B cell (primary cell): ENCODE measurements around the gene PRRT4. TPM values are rescaled to one million over a fixed set of nuclear protein-coding genes. Genes with fewer than 3 reads are reported as not detected.

Experiments
- ATAC-seq: fragments of 200-7000 bp; cut with Tn5 transposase; one replicate; pipeline ENCODE4 v1.10.0; 2021; ENCODE audit warnings: low read depth, mild to moderate bottlenecking, moderate number of reproducible peaks, moderate library complexity
- CTCF ChIA-PET: fragments of 350-600 bp; sonication (Branson Sonifier 250); formaldehyde crosslinking; loops from one replicate; lab custom pipeline; 2021; ENCODE audit warnings: antibody characterized with exemption, inconsistent platforms; lab: Charles Lee
- POLR2A ChIA-PET: fragments of 350-600 bp; sonication (Branson Sonifier 250); formaldehyde crosslinking; loops from one replicate; lab custom pipeline; 2021; ENCODE audit warnings: antibody characterized with exemption; lab: Charles Lee
- DNase-seq: peaks from one replicate; pipeline ENCODE4 v3.0.0; 2013
- H2AFZ ChIP-seq: 2 replicates; pipeline ENCODE4 v1.6.1; 2012; ENCODE audit warnings: mild to moderate bottlenecking, low read depth, low read length; ENCODE audit not compliant: insufficient read depth, poor library complexity, severe bottlenecking
- H3K27ac ChIP-seq, 2 donors: 1 replicate in 1 of 2; 2 replicates in 1 of 2; pipeline ENCODE4 v1.5.1; 2012 to 2013; ENCODE audit warnings: low read length in 2 of 2, mild to moderate bottlenecking in 2 of 2, moderate library complexity in 1 of 2
- H3K27me3 ChIP-seq, 4 experiments: fragments of 200-600 bp in 1 of 4; sonication (generic) in 1 of 4; replicated peaks in 1 of 4; 1 replicate in 2 of 4; 2 replicates in 2 of 4; pipeline versions ENCODE4 v1.6.1 to v1.7.0; 2013 to 2016; ENCODE audit warnings: low read length in 3 of 4, mild to moderate bottlenecking in 2 of 4, mixed read lengths in 1 of 4, moderate library complexity in 1 of 4; ENCODE audit not compliant: insufficient read depth in 4 of 4, control insufficient read depth in 3 of 4; ENCODE audit errors: control extremely low read depth in 1 of 4
- H3K36me3 ChIP-seq, 2 experiments: replicated peaks in 1 of 2; 1 replicate in 1 of 2; 2 replicates in 1 of 2; pipeline versions ENCODE4 v1.6.1 to v1.7.1; 2013; ENCODE audit warnings: low read length in 1 of 2; ENCODE audit not compliant: insufficient read depth in 2 of 2, control insufficient read depth in 1 of 2; ENCODE audit errors: control extremely low read depth in 1 of 2, extremely low read depth in 1 of 2
- H3K4me1 ChIP-seq, 2 donors: fragments of 200-600 bp in 1 of 2; sonication (generic) in 1 of 2; 1 replicate in 1 of 2; 2 replicates in 1 of 2; pipeline versions ENCODE4 v1.5.1 to v1.6.1; 2013 to 2017; ENCODE audit warnings: low read length in 2 of 2; ENCODE audit not compliant: control insufficient read depth in 2 of 2, insufficient read depth in 2 of 2
- H3K4me2 ChIP-seq: replicated peaks from 2 replicates; pipeline ENCODE3; 2012; ENCODE audit warnings: mild to moderate bottlenecking, low read depth, low read length; ENCODE audit not compliant: poor library complexity, severe bottlenecking
- H3K4me3 ChIP-seq, 5 experiments: fragments of 200-600 bp in 1 of 5; sonication (generic) in 1 of 5; 1 replicate in 3 of 5; 2 replicates in 2 of 5; pipeline versions ENCODE4 v1.5.1 to v1.7.0; 2011 to 2016; ENCODE audit warnings: low read length in 4 of 5, mild to moderate bottlenecking in 4 of 5, low read depth in 2 of 5, control low read depth in 1 of 5, moderate library complexity in 1 of 5; ENCODE audit not compliant: insufficient read depth in 1 of 5; ENCODE audit errors: control extremely low read depth in 1 of 5, extremely low read depth in 1 of 5
- H3K79me2 ChIP-seq: fragments of 200-600 bp; sonication (generic); one replicate; pipeline ENCODE4 v1.6.0; 2016; ENCODE audit warnings: low read length; ENCODE audit not compliant: control insufficient read depth, insufficient read depth
- H3K9ac ChIP-seq: fragments of 200-600 bp; sonication (generic); 2 replicates; pipeline ENCODE4 v1.6.1; 2017; ENCODE audit warnings: mild to moderate bottlenecking, low read length, moderate library complexity
- H3K9me3 ChIP-seq, 3 donors: one replicate each; pipeline versions ENCODE4 v1.6.1 to v1.7.1; 2013; ENCODE audit warnings: low read length in 2 of 3; ENCODE audit not compliant: control insufficient read depth in 2 of 3, insufficient read depth in 1 of 3; ENCODE audit errors: control extremely low read depth in 1 of 3
- H4K20me1 ChIP-seq: 2 replicates; pipeline ENCODE4 v1.6.0; 2012; ENCODE audit warnings: mild to moderate bottlenecking, low read length; ENCODE audit not compliant: insufficient read depth, control insufficient read depth, poor library complexity, severe bottlenecking
- H3K27ac Mint-ChIP-seq: one replicate; pipeline ENCODE4 v1.8.0; 2021; ENCODE audit warnings: mixed read lengths
- H3K27me3 Mint-ChIP-seq: one replicate; pipeline ENCODE4 v1.8.0; 2021; ENCODE audit warnings: mixed read lengths
- H3K4me1 Mint-ChIP-seq: one replicate; pipeline ENCODE4 v1.8.0; 2021; ENCODE audit warnings: mixed read lengths
- H3K4me3 Mint-ChIP-seq: one replicate; pipeline ENCODE4 v1.8.0; 2021; ENCODE audit warnings: mixed read lengths
- H3K9me3 Mint-ChIP-seq: one replicate; pipeline ENCODE4 v1.8.0; 2022; ENCODE audit warnings: mixed read lengths; ENCODE audit not compliant: insufficient read depth
- EZH2 ChIP-seq: IDR thresholded peaks from 2 replicates; pipeline ENCODE4 v1.6.1; 2012; ENCODE audit warnings: borderline replicate concordance, low read depth, mild to moderate bottlenecking, moderate library complexity, low read length; ENCODE audit not compliant: insufficient read depth, poor library complexity, severe bottlenecking
- WGBS: methylation state at CpG from one replicate; pipeline ENCODE4 v1.1.5; 2013; ENCODE audit warnings: missing lambda C conversion rate; ENCODE audit not compliant: insufficient coverage; 5-methylcytosine and 5-hydroxymethylcytosine counted together
- intact Hi-C: fragments of 100-400 bp; cut with micrococcal nuclease; formaldehyde crosslinking; loops from one replicate; pipeline ENCODE4 v1.10.0; 2022
- polyA plus RNA-seq: library from polyadenylated mRNA; depleted of rRNA; stranded (reverse); fragments of >200 nt; gene quantifications from 2 replicates; pipeline ENCODE4 v1.2.3, GENCODE V29; 2012
- total RNA-seq, 2 donors: library from RNA; stranded (reverse); fragments of 120-200 nt in 1 of 2; gene quantifications; 1 replicate in 1 of 2; 2 replicates in 1 of 2; pipeline versions ENCODE4 v1.2.3 to v1.2.4, GENCODE V29; 2013 to 2022
- TF ChIP-seq, protein P1 (sequence below): fragments of 200-600 bp; IDR thresholded peaks from one replicate; pipeline ENCODE4 v1.8.0; 2022; ENCODE audit warnings: antibody characterized with exemption, mild to moderate bottlenecking

Gene PRRT4
- total and polyA plus RNA-seq, 2 donors (not counting 1 experiment from before 2014, with no cell fraction given) = 0.04 to 0.20 TPM

DNA sequence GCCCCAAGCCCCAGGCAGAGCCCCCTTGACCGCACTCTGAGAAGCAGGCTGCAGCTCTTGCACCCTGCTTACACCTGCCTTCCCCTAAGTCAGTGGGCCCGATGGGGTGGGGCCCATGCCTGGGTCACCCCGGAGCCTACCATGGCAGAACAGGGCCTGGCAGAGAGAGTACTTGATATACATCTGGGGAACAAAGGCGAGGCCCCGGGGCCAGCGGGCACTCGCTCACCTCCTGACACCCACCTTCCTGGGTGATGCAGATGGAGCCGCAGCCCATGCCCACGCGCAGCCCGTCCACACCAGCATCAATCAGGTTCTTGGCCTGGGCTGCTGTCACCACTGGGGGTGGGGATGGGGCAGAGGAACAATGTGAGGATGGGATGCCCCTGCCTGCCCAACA, 34.9 kb upstream of the PRRT4 start:
- Histone ChIP-seq H3K4me2 (no peak overlapping the region), H3K79me2 (no peaks in the 10 kb centered on the region), H3K4me3 (no peak overlapping the region), H3K9me3 (no peaks in the 10 kb centered on the region), H3K9ac (no peak overlapping the region), H3K36me3 (peaks cover 2 to 62% of the 10 kb centered on the region in 2 experiments), H3K4me1 (no peaks in the 10 kb centered on the region), H2AFZ (no peak overlapping the region), H3K27ac (no peak overlapping the region), H4K20me1 (no peaks in the 10 kb centered on the region), H3K27me3 (no peaks in the 10 kb centered on the region)
- POLR2A ChIA-PET = no interaction called here
- DNase-seq (no peak), ATAC-seq (no peak)
- H3K27ac Mint-ChIP-seq = no peak overlapping the region
- H3K4me3 Mint-ChIP-seq = no peak overlapping the region
- TF ChIP-seq, protein P1, sequence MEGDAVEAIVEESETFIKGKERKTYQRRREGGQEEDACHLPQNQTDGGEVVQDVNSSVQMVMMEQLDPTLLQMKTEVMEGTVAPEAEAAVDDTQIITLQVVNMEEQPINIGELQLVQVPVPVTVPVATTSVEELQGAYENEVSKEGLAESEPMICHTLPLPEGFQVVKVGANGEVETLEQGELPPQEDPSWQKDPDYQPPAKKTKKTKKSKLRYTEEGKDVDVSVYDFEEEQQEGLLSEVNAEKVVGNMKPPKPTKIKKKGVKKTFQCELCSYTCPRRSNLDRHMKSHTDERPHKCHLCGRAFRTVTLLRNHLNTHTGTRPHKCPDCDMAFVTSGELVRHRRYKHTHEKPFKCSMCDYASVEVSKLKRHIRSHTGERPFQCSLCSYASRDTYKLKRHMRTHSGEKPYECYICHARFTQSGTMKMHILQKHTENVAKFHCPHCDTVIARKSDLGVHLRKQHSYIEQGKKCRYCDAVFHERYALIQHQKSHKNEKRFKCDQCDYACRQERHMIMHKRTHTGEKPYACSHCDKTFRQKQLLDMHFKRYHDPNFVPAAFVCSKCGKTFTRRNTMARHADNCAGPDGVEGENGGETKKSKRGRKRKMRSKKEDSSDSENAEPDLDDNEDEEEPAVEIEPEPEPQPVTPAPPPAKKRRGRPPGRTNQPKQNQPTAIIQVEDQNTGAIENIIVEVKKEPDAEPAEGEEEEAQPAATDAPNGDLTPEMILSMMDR = no peak
- no peak for TF ChIP-seq EZH2
- CTCF ChIA-PET = interaction anchor here (0.7 to 23.4 kb wide), 4 partner anchors 20 to 570 kb away, joined by 4 to 331 read pairs (median 38); no protein-coding TSS in a partner anchor
- H3K9me3 Mint-ChIP-seq = no peaks in the 10 kb centered on the region
- WGBS = 98% methylated on average over 7 of the region's 11 CpGs
- H3K27me3 Mint-ChIP-seq = no peaks in the 10 kb centered on the region
- intact Hi-C loops = no loop called here
- no peaks in the 10 kb centered on the region for H3K4me1 Mint-ChIP-seq

DNA sequence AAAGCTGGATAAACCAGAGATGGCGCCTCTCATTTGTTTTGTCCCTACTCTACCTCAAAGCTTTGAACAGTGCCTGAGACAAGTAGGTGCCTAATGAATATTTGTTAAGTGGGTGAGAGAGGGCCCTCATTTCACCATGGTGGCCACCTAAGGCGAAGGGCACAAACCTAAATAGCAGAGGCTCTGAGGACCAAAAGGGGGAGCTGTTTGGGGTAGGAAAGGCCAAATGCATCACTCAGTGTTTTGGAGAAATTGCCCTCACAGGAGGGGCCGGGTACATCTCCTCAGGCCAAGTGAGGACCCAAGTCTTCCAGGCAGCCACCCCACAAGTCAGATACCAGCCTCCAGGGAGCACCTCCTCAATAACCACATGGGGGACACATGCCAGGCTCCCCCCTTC, 34.3 kb upstream of the PRRT4 start:
- no peak overlapping the region for H3K9ac ChIP-seq
- H3K4me2 ChIP-seq = no peak overlapping the region
- no peaks in the 10 kb centered on the region for H4K20me1 ChIP-seq
- 95% methylated on average over 2 of the region's 3 CpGs for WGBS
- H3K4me1 Mint-ChIP-seq = no peaks in the 10 kb centered on the region
- no peak overlapping the region for H2AFZ ChIP-seq
- no peak for ATAC-seq
- no peaks in the 10 kb centered on the region for H3K9me3 Mint-ChIP-seq
- ChIA-PET POLR2A (no interaction called here), CTCF (interaction anchor here (0.8 kb wide), 1 partner anchor 64 kb away, joined by 4 read pairs; no protein-coding TSS in a partner anchor)
- H3K27ac ChIP-seq = no peak overlapping the region
- intact Hi-C loops = no loop called here
- no peak overlapping the region for H3K4me3 Mint-ChIP-seq
- H3K27ac Mint-ChIP-seq = no peak overlapping the region
- no peaks in the 10 kb centered on the region for H3K27me3 Mint-ChIP-seq
- H3K9me3 ChIP-seq = no peaks in the 10 kb centered on the region
- DNase-seq = no peak
- no peak overlapping the region for H3K4me3 ChIP-seq
- H3K79me2 ChIP-seq = no peaks in the 10 kb centered on the region
- H3K36me3 ChIP-seq = peaks cover 2 to 56% of the 10 kb centered on the region in 2 experiments
- no peaks in the 10 kb centered on the region for H3K27me3 ChIP-seq
- TF ChIP-seq, protein P1 = no peak
- TF ChIP-seq EZH2 = no peak
- no peaks in the 10 kb centered on the region for H3K4me1 ChIP-seq
